Activated naive CD4-positive, alpha-beta T cell treated with anti-CD3 and anti-CD28 coated beads, Interleukin-2, amount 10 ng/mL, durations not matched to agents 7 days and 5 days (primary cell): ENCODE results near the gene TRPM2.
"Not testable (repeated sequence)": the region's sequence is repeated elsewhere in the genome, so short reads cannot be mapped to it uniquely, and the experiment has no call there.

Experiments used
- CTCF ChIA-PET: fragments of 350-600 bp; sonication (Branson Sonifier 250); formaldehyde crosslinking; loops from one replicate; lab custom pipeline; 2021; ENCODE audit warnings: antibody characterized with exemption; lab: Charles Lee
- DNase-seq: peaks from one replicate; pipeline ENCODE4 v3.0.0-alpha.2; 2020
- H3K27ac Mint-ChIP-seq: one replicate; pipeline ENCODE4 v1.8.0; 2021; ENCODE audit warnings: mild to moderate bottlenecking, moderate library complexity, mixed read lengths
- H3K27me3 Mint-ChIP-seq: one replicate; pipeline ENCODE4 v1.8.0; 2021; ENCODE audit warnings: mild to moderate bottlenecking, mixed read lengths
- H3K36me3 Mint-ChIP-seq: one replicate; pipeline ENCODE4 v1.8.0; 2021; ENCODE audit warnings: mixed read lengths
- H3K4me1 Mint-ChIP-seq: one replicate; pipeline ENCODE4 v1.8.0; 2021; ENCODE audit warnings: mixed read lengths
- H3K4me3 Mint-ChIP-seq: one replicate; pipeline ENCODE4 v1.8.0; 2021; ENCODE audit warnings: mild to moderate bottlenecking, moderate library complexity, mixed read lengths
- H3K9me3 Mint-ChIP-seq: one replicate; pipeline ENCODE4 v1.8.0; 2021; ENCODE audit warnings: mixed read lengths

TRPM2 gene

GRCh38 chr21:44349847-44350772 is 3.3 kb upstream of the TRPM2 start:
- CTCF ChIA-PET = no interaction called here
- Mint-ChIP-seq H3K27me3 (peaks cover 75% of the 10 kb centered on the region), H3K4me3 (no peak overlapping the region), H3K27ac (no peak overlapping the region), H3K9me3 (no peaks in the 10 kb centered on the region), H3K4me1 (peaks cover 38% of the 10 kb centered on the region), H3K36me3 (peaks cover 12% of the 10 kb centered on the region)
- DNase-seq = no peak

- Mint-ChIP-seq H3K27ac (no peak overlapping the region), H3K9me3 (no peaks in the 10 kb centered on the region), H3K4me1 (peaks cover 45% of the 10 kb centered on the region), H3K4me3 (no peak overlapping the region), H3K27me3 (peaks cover 67% of the 10 kb centered on the region), H3K36me3 (peaks cover 19% of the 10 kb centered on the region)
- DNase-seq = no peak
- CTCF ChIA-PET = no interaction called here
Observed at GRCh38 chr21:44350773-44351481, 2.5 kb upstream of the TRPM2 start.

GRCh38 chr21:44351535-44352252 is 1.7 kb upstream of the TRPM2 start:
- Mint-ChIP-seq H3K27me3 (peaks cover 60% of the 10 kb centered on the region), H3K27ac (no peak overlapping the region), H3K9me3 (no peaks in the 10 kb centered on the region), H3K4me1 (peaks cover 52% of the 10 kb centered on the region), H3K4me3 (no peak overlapping the region), H3K36me3 (peaks cover 26% of the 10 kb centered on the region)
- CTCF ChIA-PET = interaction anchor here (1.7 kb wide), 1 partner anchor 128 kb away, joined by 4 read pairs; no protein-coding TSS in a partner anchor
- DNase-seq = no peak

- H3K27me3 Mint-ChIP-seq = peaks cover 53% of the 10 kb centered on the region
- no peaks in the 10 kb centered on the region for H3K9me3 Mint-ChIP-seq
- CTCF ChIA-PET = interaction anchor here (1.2 to 1.7 kb wide), 2 partner anchors 11 to 128 kb away, joined by 3 to 4 read pairs; no protein-coding TSS in a partner anchor
- peak overlapping the region; percentile 69 for H3K27ac Mint-ChIP-seq
- no peak for DNase-seq
- peak overlapping the region; percentile 75 for H3K4me3 Mint-ChIP-seq
- H3K4me1 Mint-ChIP-seq = peaks cover 56% of the 10 kb centered on the region
- peaks cover 31% of the 10 kb centered on the region for H3K36me3 Mint-ChIP-seq
Observed at GRCh38 chr21:44352253-44352860, 1.1 kb upstream of the TRPM2 start.

GRCh38 chr21:44354001-44354405 is 582 bp downstream of the TRPM2 start:
- peaks cover 43% of the 10 kb centered on the region for H3K36me3 Mint-ChIP-seq
- peaks cover 59% of the 10 kb centered on the region for H3K4me1 Mint-ChIP-seq
- H3K27ac Mint-ChIP-seq = peak overlapping the region; percentile 86
- no peak for DNase-seq
- peaks cover 38% of the 10 kb centered on the region for H3K27me3 Mint-ChIP-seq
- peak overlapping the region; percentile 75 for H3K4me3 Mint-ChIP-seq
- CTCF ChIA-PET = interaction anchor here (0.5 to 1.2 kb wide), 2 partner anchors 13 to 77 kb away, joined by 3 read pairs; no protein-coding TSS in a partner anchor
- H3K9me3 Mint-ChIP-seq = no peaks in the 10 kb centered on the region

- DNase-seq = peak; percentile 65
- CTCF ChIA-PET = no interaction called here
- no peaks in the 10 kb centered on the region for H3K9me3 Mint-ChIP-seq
- peak overlapping the region; percentile 75 for H3K4me3 Mint-ChIP-seq
- H3K4me1 Mint-ChIP-seq = peaks cover 66% of the 10 kb centered on the region
- H3K36me3 Mint-ChIP-seq = peaks cover 49% of the 10 kb centered on the region
- H3K27ac Mint-ChIP-seq = peak overlapping the region; percentile 42
- peaks cover 27% of the 10 kb centered on the region for H3K27me3 Mint-ChIP-seq
Observed at GRCh38 chr21:44354775-44355771, 1.7 kb downstream of the TRPM2 start.

- H3K9me3 Mint-ChIP-seq = no peaks in the 10 kb centered on the region
- CTCF ChIA-PET = no interaction called here
- no peak overlapping the region for H3K27ac Mint-ChIP-seq
- DNase-seq = no peak
- H3K4me3 Mint-ChIP-seq = no peak overlapping the region
- peaks cover 69% of the 10 kb centered on the region for H3K4me1 Mint-ChIP-seq
- peaks cover 17% of the 10 kb centered on the region for H3K27me3 Mint-ChIP-seq
- peaks cover 54% of the 10 kb centered on the region for H3K36me3 Mint-ChIP-seq
Observed at GRCh38 chr21:44356160-44356559, 2.7 kb downstream of the TRPM2 start.

GRCh38 chr21:44356636-44357035 is 3.2 kb downstream of the TRPM2 start:
- Mint-ChIP-seq H3K27ac (no peak overlapping the region), H3K36me3 (peaks cover 52% of the 10 kb centered on the region)

GRCh38 chr21:44357064-44357837 is 3.8 kb downstream of the TRPM2 start:
- CTCF ChIA-PET = no interaction called here
- no peak for DNase-seq
- H3K4me1 Mint-ChIP-seq = peaks cover 61% of the 10 kb centered on the region
- peaks cover 52% of the 10 kb centered on the region for H3K36me3 Mint-ChIP-seq
- H3K27ac Mint-ChIP-seq = no peak overlapping the region
- H3K4me3 Mint-ChIP-seq = no peak overlapping the region
- peaks cover 6% of the 10 kb centered on the region for H3K27me3 Mint-ChIP-seq
- H3K9me3 Mint-ChIP-seq = no peaks in the 10 kb centered on the region

More at GRCh38 chr21:44356636-44357035, 3.2 kb downstream of the TRPM2 start:
- no peaks in the 10 kb centered on the region for H3K9me3 Mint-ChIP-seq
- no peak for DNase-seq
- CTCF ChIA-PET = no interaction called here
- peaks cover 12% of the 10 kb centered on the region for H3K27me3 Mint-ChIP-seq
- peaks cover 66% of the 10 kb centered on the region for H3K4me1 Mint-ChIP-seq
- no peak overlapping the region for H3K4me3 Mint-ChIP-seq

- H3K4me3 Mint-ChIP-seq = no peak overlapping the region
- CTCF ChIA-PET = no interaction called here
- peaks cover 55% of the 10 kb centered on the region for H3K36me3 Mint-ChIP-seq
- H3K27me3 Mint-ChIP-seq = peaks cover 7% of the 10 kb centered on the region
- peaks cover 5% of the 10 kb centered on the region for H3K9me3 Mint-ChIP-seq
- DNase-seq = no peak
- H3K27ac Mint-ChIP-seq = no peak overlapping the region
- peaks cover 39% of the 10 kb centered on the region for H3K4me1 Mint-ChIP-seq
Observed at GRCh38 chr21:44359396-44359795, 6.0 kb downstream of the TRPM2 start.

- no peak overlapping the region for H3K27ac Mint-ChIP-seq
- peaks cover 32% of the 10 kb centered on the region for H3K4me1 Mint-ChIP-seq
- H3K27me3 Mint-ChIP-seq = peaks cover 7% of the 10 kb centered on the region
- H3K9me3 Mint-ChIP-seq = peaks cover 5% of the 10 kb centered on the region
- H3K36me3 Mint-ChIP-seq = peaks cover 51% of the 10 kb centered on the region
- no peak overlapping the region for H3K4me3 Mint-ChIP-seq
- DNase-seq = no peak
- CTCF ChIA-PET = no interaction called here
Observed at GRCh38 chr21:44360159-44360558, 6.7 kb downstream of the TRPM2 start.

GRCh38 chr21:44361903-44362302 is 8.5 kb downstream of the TRPM2 start:
- H3K27ac Mint-ChIP-seq, H3K27me3 Mint-ChIP-seq, H3K4me3 Mint-ChIP-seq, CTCF ChIA-PET, DNase-seq, H3K9me3 Mint-ChIP-seq: not testable (repeated sequence)
- Mint-ChIP-seq H3K4me1 (peaks cover 16% of the 10 kb centered on the region), H3K36me3 (peaks cover 40% of the 10 kb centered on the region)
